ENCODE measurements around the gene CRHR1.

Gene CRHR1

DNA sequence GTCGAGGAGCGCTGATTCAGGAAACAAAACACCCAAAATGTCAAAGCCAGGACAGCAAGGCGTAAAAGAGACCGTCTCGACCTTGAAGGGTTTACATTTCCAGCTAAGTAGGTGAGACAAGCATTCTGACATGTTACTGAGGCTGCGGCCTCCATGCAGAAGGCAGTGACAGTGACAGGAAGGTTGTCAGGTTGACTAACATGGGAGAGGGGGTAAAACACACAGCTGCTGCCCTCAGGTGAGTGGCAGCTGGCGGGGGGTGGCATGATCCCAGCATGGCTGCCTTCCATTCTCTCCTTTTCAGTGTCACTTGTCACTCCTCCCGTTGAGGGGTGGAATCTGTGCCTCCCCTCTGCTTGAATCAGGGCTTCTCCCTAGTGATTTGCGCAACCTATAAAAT, 31.9 kb upstream of the CRHR1 start:
- TF ChIP-seq, protein P1, sequence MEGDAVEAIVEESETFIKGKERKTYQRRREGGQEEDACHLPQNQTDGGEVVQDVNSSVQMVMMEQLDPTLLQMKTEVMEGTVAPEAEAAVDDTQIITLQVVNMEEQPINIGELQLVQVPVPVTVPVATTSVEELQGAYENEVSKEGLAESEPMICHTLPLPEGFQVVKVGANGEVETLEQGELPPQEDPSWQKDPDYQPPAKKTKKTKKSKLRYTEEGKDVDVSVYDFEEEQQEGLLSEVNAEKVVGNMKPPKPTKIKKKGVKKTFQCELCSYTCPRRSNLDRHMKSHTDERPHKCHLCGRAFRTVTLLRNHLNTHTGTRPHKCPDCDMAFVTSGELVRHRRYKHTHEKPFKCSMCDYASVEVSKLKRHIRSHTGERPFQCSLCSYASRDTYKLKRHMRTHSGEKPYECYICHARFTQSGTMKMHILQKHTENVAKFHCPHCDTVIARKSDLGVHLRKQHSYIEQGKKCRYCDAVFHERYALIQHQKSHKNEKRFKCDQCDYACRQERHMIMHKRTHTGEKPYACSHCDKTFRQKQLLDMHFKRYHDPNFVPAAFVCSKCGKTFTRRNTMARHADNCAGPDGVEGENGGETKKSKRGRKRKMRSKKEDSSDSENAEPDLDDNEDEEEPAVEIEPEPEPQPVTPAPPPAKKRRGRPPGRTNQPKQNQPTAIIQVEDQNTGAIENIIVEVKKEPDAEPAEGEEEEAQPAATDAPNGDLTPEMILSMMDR (IDR thresholded peaks at IDR 0.05; ENCODE audit: low read depth, low read length): no peak

DNA sequence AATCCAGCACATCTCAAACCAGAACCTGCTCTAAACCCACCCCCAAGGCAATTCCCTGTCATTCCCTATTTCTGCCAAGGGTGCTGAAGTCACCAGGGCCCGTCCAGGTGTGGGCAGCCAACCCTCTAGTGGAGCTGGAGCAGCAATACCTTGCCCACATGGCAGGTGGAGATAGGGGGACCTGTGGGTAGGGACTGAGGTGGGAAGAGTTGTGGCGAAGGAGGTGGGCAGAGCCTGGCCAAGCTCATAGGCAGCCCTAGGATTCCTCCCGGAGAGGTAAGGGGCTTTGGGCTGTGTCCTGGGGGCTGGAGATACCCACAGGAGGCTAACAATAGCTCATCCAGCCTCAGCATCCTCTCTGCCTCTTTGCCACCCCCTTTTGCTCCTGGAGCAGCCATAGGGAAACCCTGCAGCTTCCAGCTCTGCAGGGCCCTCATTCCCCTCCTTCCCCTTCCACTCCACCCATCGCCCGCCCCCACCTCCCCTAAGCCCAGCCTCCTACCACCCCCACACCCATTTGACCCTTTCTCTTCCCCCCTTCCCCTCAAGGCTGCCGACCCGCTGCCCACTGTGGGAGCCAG, 30.4 kb upstream of the CRHR1 start:
- TF ChIP-seq, protein P1 (IDR thresholded peaks at IDR 0.05; ENCODE audit: low read depth, low read length): no peak

More for the DNA sequence above, 31.9 kb upstream of the CRHR1 start:
- H3K4me3 ChIP-seq (ENCODE audit: low read depth, low read length): no peak overlapping the region

DNA sequence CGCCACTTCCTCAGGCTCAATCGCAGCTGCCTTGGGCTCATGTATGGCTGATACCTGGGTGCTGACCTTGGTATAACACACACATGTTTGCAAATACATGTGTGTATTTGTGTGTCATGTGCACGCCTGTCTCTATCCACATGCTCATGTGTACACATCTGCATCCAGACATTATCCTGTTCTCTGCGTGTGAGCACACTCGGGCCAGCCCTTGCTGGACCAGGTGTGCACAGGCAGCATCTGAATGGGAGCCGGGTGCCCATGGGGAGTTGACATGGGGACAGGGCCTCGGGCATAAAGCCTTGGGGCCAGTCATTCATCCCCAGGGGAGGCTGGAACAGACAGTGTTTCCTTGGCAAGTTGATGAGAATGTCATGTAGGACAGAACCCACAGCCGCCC, 29.1 kb upstream of the CRHR1 start:
- H3K4me3 ChIP-seq (ENCODE audit: low read depth, low read length): no peak overlapping the region
- TF ChIP-seq, protein P1 (IDR thresholded peaks at IDR 0.05; ENCODE audit: low read depth, low read length): no peak

More for the DNA sequence above, 30.4 kb upstream of the CRHR1 start:
- no peak overlapping the region for H3K4me3 ChIP-seq (ENCODE audit: low read depth, low read length)

DNA sequence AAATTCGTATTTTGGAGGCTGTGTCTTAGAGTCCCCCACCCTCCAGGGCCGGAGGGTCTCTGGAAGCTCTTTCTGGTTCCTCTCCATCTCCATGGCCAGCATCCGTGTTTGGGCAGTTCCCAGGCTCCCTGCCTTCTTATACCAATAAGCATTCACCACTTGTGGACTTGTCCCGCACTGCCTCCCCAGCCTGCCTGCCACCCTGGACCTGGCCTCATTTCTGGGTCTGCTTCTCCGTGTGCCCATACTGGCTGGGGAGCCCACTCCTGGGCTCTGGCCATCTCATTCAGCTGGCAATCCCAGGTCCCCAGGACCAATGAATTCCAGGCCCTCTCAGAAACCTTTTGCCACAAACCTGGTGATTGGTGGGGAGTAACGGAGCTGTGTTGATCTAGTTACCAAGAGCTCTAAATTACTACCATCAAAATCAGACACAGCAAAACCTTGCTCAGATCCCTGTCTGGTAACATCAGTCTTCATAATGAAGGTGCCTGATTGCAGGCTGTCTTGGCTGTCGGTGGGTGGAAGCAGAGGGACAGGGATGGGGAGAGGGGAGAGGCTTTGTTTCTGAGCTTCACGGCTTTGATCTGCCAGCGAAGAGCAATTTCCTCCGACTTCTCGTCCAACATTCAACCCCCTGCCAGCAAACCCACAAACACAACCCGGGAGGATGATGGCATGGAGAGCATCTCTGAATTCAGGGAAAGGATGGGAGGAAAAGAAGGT, 27.7 kb upstream of the CRHR1 start:
- no peak overlapping the region for H3K4me3 ChIP-seq (ENCODE audit: low read depth, low read length)
- TF ChIP-seq, protein P1 (IDR thresholded peaks at IDR 0.05; ENCODE audit: low read depth, low read length): no peak

DNA sequence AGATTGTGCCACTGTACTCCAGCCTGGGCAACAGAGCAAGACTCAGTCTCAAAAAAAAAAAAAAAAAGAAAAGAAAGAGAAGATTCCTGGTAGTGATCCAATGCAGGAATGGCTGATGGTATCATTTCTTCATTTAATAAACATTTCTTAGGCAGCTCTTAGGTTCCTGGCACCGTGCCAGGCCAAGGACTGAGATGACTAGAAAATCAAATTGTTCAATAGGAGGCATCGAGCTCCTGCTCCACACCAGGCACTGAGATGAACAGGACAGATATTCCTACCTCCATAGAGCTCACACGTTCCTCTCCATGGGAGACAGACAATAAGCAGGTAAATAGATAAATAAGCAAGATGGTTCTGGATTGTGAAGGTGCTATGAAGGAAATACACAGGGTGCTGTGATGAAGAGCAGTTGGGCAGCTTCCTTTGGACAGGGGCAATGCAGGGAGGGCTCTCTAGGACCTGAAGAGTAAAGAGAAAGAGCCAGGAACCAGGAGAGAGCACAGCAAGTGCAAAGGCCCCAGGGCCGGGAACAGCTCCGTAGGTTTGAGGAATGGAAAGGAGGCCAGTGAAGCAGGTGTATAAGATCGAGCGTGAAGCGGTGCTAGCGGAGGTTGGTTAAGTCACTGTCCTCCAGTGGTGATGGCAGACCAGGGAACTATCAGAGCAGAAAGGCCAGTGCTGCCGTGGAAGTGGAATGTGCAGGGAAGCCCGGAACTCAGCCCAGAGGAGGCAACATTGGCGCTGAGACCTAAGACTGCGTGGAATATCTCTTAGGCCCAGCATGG, 26.5 kb upstream of the CRHR1 start:
- no peak overlapping the region for H3K4me3 ChIP-seq (ENCODE audit: low read depth, low read length)
- TF ChIP-seq, protein P1 (IDR thresholded peaks at IDR 0.05; ENCODE audit: low read depth, low read length): no peak

DNA sequence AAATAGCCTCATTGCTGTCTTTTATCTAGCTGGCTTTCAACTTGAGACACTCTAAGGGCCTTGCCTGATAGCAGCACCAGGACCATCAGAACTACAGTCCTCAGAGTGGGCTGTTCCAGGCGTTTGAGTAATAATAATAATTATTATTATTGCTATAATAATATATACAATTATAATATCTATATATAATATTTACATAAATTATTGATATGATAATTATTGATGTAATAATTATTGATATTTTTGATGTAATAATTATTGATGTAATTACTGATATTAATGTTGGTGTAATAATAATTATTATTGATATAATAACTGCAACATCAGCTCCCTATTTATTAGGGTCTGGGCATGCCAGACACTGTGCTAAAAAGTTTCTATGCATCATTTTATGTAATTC, 25.6 kb upstream of the CRHR1 start:
- no peak overlapping the region for H3K4me3 ChIP-seq (ENCODE audit: low read depth, low read length)
- TF ChIP-seq, protein P1 (IDR thresholded peaks at IDR 0.05; ENCODE audit: low read depth, low read length): no peak

DNA sequence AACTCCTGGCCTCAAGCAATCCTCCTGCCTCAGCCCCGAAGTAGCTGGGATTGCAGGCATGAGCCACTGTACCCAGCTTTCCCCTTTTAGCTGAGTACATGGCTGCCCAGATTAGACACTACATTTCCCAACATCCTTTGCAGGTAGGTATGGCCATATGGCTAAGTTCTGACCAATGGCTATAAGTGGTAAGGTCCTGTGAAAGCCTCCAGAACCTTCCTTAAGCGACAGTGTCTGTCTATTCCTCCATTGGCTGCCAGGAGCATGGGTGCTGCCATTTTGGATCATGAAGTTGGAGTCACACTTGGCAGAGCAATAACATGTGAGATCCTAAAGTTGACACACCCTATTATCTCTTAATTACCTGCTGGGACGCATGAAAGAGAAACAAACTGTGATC, 24.4 kb upstream of the CRHR1 start:
- no peak overlapping the region for H3K4me3 ChIP-seq (ENCODE audit: low read depth, low read length)
- TF ChIP-seq, protein P1 (IDR thresholded peaks at IDR 0.05; ENCODE audit: low read depth, low read length): no peak

Measured in WI38 (cell line).